WTC11 (cell line): Measurements from ENCODE around the gene PCDHGB5. TPM values are rescaled to one million over a fixed set of nuclear protein-coding genes. Genes with fewer than 3 reads are reported as not detected.

Source experiments
- ATAC-seq: fragments of 200-7000 bp; cut with Tn5 transposase; 2 replicates; pipeline ENCODE4 v1.10.0; 2021; ENCODE audit warnings: mild to moderate bottlenecking, moderate library complexity
- CTCF ChIA-PET: fragments of 300-600 bp; sonication (Branson Sonifier 250); formaldehyde crosslinking; loops from one replicate; lab custom pipeline; 2021; ENCODE audit warnings: antibody characterized with exemption; lab: Charles Lee
- POLR2A ChIA-PET: fragments of 350-600 bp; sonication (Branson Sonifier 250); formaldehyde crosslinking; loops from one replicate; lab custom pipeline; 2021; ENCODE audit warnings: antibody characterized with exemption; lab: Charles Lee
- DNase-seq: peaks from one replicate; pipeline ENCODE4 v3.0.0; 2021; ENCODE audit warnings: low spot score
- H3K27ac Mint-ChIP-seq: 2 replicates; pipeline ENCODE4 v1.8.0; 2021; ENCODE audit warnings: mixed read lengths
- H3K27me3 Mint-ChIP-seq: 2 replicates; pipeline ENCODE4 v1.8.0; 2021; ENCODE audit warnings: low read depth, mild to moderate bottlenecking, moderate library complexity, mixed read lengths
- H3K36me3 Mint-ChIP-seq: 2 replicates; pipeline ENCODE4 v1.8.0; 2021; ENCODE audit warnings: mixed read lengths
- H3K4me1 Mint-ChIP-seq: 2 replicates; pipeline ENCODE4 v1.8.0; 2022; ENCODE audit warnings: mixed read lengths
- H3K4me3 Mint-ChIP-seq: 2 replicates; pipeline ENCODE4 v1.8.0; 2021; ENCODE audit warnings: mild to moderate bottlenecking, moderate library complexity, mixed read lengths
- H3K9me3 Mint-ChIP-seq: 2 replicates; pipeline ENCODE4 v1.8.0; 2021; ENCODE audit warnings: mixed read lengths
- CREM ChIP-seq: sonication (generic); formaldehyde crosslinking; IDR thresholded peaks from 2 replicates; pipeline ENCODE4 v1.8.1; 2022; ENCODE audit warnings: mild to moderate bottlenecking, missing genetic modification reagents, moderate library complexity
- FOXJ3 ChIP-seq: sonication (generic); formaldehyde crosslinking; IDR thresholded peaks from 2 replicates; pipeline ENCODE4 v1.9.0; 2021; ENCODE audit warnings: missing genetic modification reagents, mild to moderate bottlenecking, borderline replicate concordance
- MYBL2 ChIP-seq: sonication (generic); formaldehyde crosslinking; IDR thresholded peaks from 2 replicates; pipeline ENCODE4 v1.8.1; 2023; ENCODE audit warnings: mild to moderate bottlenecking, moderate library complexity, missing genetic modification reagents
- NFATC4 ChIP-seq: fragments of 250-450 bp; sonication (Bioruptor Pico); IDR thresholded peaks from 2 replicates; pipeline ENCODE4 v1.9.0; 2021; ENCODE audit warnings: mild to moderate bottlenecking
- PRRX2 ChIP-seq: fragments of 250-450 bp; sonication (Bioruptor Pico); IDR thresholded peaks from 2 replicates; pipeline ENCODE4 v1.8.0; 2021; ENCODE audit warnings: mild to moderate bottlenecking
- SMAD4 ChIP-seq: sonication (generic); formaldehyde crosslinking; IDR thresholded peaks from 2 replicates; pipeline ENCODE4 v1.8.0; 2022; ENCODE audit warnings: mild to moderate bottlenecking, missing genetic modification reagents
- SOX15 ChIP-seq: fragments of 250-450 bp; sonication (Bioruptor Pico); IDR thresholded peaks from 2 replicates; pipeline ENCODE4 v1.9.0; 2021; ENCODE audit warnings: mild to moderate bottlenecking
- TCF7 ChIP-seq: sonication (generic); formaldehyde crosslinking; IDR thresholded peaks from 2 replicates; pipeline ENCODE4 v1.8.0; 2022; ENCODE audit warnings: mild to moderate bottlenecking, low read depth, missing genetic modification reagents, moderate library complexity
- TEAD4 ChIP-seq: sonication (generic); formaldehyde crosslinking; IDR thresholded peaks from 2 replicates; pipeline ENCODE4 v1.8.0; 2022; ENCODE audit warnings: mild to moderate bottlenecking, missing genetic modification reagents
- ZBTB21 ChIP-seq: sonication (generic); formaldehyde crosslinking; IDR thresholded peaks from 2 replicates; pipeline ENCODE4 v1.8.1; 2023; ENCODE audit warnings: mild to moderate bottlenecking, missing genetic modification reagents, borderline replicate concordance
- ZNF232 ChIP-seq: sonication (generic); formaldehyde crosslinking; IDR thresholded peaks from 2 replicates; pipeline ENCODE4 v1.8.0; 2022; ENCODE audit warnings: mild to moderate bottlenecking, missing genetic modification reagents
- ZNF423 ChIP-seq: fragments of 250-450 bp; sonication (Bioruptor Pico); IDR thresholded peaks from 2 replicates; pipeline ENCODE4 v2.1.2; 2022; ENCODE audit warnings: mild to moderate bottlenecking, moderate library complexity
- total RNA-seq: library from RNA; stranded (reverse); gene quantifications from 3 replicates; pipeline ENCODE4 v1.2.3, GENCODE V29; 2021
- TF ChIP-seq, protein P1 (sequence below): sonication (generic); formaldehyde crosslinking; IDR thresholded peaks from 2 replicates; pipeline ENCODE4 v1.8.0; 2023; ENCODE audit warnings: mild to moderate bottlenecking, missing genetic modification reagents
- TF ChIP-seq, protein P2 (sequence below): fragments of 200-600 bp; IDR thresholded peaks from 2 replicates; pipeline ENCODE4 v1.8.0; 2022; ENCODE audit warnings: antibody characterized with exemption
- TF ChIP-seq, protein P3 (sequence below): fragments of 250-450 bp; sonication (Bioruptor Pico); IDR thresholded peaks from 2 replicates; pipeline ENCODE4 v1.8.0; 2021; ENCODE audit warnings: mild to moderate bottlenecking
- TF ChIP-seq, protein P4 (sequence below): sonication (generic); formaldehyde crosslinking; IDR thresholded peaks from 2 replicates; pipeline ENCODE4 v1.8.1; 2022; ENCODE audit warnings: mild to moderate bottlenecking, moderate library complexity, missing genetic modification reagents
- TF ChIP-seq, protein P5 (sequence below): sonication (generic); formaldehyde crosslinking; IDR thresholded peaks from 2 replicates; pipeline ENCODE4 v1.8.1; 2023; ENCODE audit warnings: mild to moderate bottlenecking, missing genetic modification reagents, moderate library complexity
- TF ChIP-seq, protein P6 (sequence below): sonication (generic); formaldehyde crosslinking; IDR thresholded peaks from 2 replicates; pipeline ENCODE4 v1.8.1; 2023; ENCODE audit warnings: mild to moderate bottlenecking, missing genetic modification reagents, borderline replicate concordance

PCDHGB5 gene
- total RNA-seq, 1 experiment from 2014 or later, result 9.7 TPM

DNA sequence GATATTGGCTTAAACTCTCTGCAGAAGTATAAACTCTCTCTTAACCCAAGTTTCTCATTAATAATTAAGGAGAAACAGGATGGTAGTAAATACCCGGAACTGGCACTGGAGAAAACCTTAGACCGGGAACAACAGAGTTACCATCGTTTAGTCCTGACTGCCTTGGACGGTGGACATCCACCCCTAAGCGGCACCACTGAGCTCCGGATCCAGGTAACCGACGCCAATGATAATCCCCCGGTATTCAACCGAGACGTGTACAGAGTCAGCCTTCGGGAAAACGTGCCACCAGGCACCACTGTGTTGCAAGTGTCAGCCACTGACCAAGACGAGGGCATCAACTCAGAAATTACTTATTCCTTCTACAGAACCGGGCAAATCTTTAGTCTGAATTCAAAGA is 861 bp downstream of the PCDHGB5 start (continued):
- TF ChIP-seq, protein P1, sequence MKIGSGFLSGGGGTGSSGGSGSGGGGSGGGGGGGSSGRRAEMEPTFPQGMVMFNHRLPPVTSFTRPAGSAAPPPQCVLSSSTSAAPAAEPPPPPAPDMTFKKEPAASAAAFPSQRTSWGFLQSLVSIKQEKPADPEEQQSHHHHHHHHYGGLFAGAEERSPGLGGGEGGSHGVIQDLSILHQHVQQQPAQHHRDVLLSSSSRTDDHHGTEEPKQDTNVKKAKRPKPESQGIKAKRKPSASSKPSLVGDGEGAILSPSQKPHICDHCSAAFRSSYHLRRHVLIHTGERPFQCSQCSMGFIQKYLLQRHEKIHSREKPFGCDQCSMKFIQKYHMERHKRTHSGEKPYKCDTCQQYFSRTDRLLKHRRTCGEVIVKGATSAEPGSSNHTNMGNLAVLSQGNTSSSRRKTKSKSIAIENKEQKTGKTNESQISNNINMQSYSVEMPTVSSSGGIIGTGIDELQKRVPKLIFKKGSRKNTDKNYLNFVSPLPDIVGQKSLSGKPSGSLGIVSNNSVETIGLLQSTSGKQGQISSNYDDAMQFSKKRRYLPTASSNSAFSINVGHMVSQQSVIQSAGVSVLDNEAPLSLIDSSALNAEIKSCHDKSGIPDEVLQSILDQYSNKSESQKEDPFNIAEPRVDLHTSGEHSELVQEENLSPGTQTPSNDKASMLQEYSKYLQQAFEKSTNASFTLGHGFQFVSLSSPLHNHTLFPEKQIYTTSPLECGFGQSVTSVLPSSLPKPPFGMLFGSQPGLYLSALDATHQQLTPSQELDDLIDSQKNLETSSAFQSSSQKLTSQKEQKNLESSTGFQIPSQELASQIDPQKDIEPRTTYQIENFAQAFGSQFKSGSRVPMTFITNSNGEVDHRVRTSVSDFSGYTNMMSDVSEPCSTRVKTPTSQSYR, result no peak

DNA sequence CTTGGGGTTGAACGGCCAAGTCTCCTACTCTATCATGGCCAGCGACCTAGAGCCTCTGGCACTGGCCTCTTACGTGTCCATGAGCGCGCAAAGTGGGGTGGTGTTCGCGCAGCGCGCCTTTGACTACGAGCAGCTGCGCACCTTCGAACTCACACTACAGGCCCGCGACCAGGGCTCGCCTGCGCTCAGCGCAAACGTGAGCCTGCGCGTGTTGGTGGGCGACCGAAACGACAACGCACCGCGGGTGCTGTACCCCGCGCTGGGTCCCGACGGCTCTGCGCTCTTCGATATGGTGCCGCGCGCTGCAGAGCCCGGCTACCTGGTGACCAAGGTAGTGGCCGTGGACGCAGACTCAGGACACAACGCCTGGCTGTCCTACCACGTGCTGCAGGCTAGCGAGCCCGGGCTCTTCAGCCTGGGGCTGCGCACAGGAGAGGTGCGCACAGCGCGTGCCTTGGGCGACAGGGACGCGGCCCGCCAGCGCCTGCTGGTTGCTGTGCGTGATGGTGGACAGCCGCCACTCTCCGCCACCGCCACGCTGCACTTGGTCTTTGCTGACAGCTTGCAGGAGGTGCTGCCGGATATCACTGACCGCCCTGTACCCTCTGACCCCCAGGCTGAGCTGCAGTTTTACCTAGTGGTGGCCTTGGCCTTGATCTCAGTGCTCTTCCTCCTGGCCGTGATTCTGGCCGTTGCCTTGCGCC is 2.0 kb downstream of the PCDHGB5 start:
- ChIA-PET POLR2A (no interaction called here), CTCF (interaction anchor here (0.6 to 2.0 kb wide), 4 partner anchors 12 to 30 kb away, joined by 3 to 5 read pairs (median 4); partner anchors contain the start of genes PCDHGA10, PCDHGB3, PCDHGB4 and PCDHGB7)
- H3K9me3 Mint-ChIP-seq, result peaks cover 55% of the 10 kb centered on the region
- no peak for DNase-seq
- no peak overlapping the region for H3K4me3 Mint-ChIP-seq
- no peak for TF ChIP-seq TCF7 (CRISPR knock-in tag)
- TF ChIP-seq FOXJ3, result no peak
- TF ChIP-seq ZBTB21 (CRISPR knock-in tag), result no peak
- no peak for TF ChIP-seq TEAD4 (CRISPR knock-in tag)
- no peak for TF ChIP-seq NFATC4 (CRISPR knock-in tag)
- no peak for TF ChIP-seq ZNF232 (CRISPR knock-in tag)
- TF ChIP-seq MYBL2, result no peak
- TF ChIP-seq SMAD4, result no peak
- TF ChIP-seq, protein P2, sequence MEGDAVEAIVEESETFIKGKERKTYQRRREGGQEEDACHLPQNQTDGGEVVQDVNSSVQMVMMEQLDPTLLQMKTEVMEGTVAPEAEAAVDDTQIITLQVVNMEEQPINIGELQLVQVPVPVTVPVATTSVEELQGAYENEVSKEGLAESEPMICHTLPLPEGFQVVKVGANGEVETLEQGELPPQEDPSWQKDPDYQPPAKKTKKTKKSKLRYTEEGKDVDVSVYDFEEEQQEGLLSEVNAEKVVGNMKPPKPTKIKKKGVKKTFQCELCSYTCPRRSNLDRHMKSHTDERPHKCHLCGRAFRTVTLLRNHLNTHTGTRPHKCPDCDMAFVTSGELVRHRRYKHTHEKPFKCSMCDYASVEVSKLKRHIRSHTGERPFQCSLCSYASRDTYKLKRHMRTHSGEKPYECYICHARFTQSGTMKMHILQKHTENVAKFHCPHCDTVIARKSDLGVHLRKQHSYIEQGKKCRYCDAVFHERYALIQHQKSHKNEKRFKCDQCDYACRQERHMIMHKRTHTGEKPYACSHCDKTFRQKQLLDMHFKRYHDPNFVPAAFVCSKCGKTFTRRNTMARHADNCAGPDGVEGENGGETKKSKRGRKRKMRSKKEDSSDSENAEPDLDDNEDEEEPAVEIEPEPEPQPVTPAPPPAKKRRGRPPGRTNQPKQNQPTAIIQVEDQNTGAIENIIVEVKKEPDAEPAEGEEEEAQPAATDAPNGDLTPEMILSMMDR, result no peak
- TF ChIP-seq ZNF423 (CRISPR knock-in tag), result no peak
- TF ChIP-seq, protein P3, sequence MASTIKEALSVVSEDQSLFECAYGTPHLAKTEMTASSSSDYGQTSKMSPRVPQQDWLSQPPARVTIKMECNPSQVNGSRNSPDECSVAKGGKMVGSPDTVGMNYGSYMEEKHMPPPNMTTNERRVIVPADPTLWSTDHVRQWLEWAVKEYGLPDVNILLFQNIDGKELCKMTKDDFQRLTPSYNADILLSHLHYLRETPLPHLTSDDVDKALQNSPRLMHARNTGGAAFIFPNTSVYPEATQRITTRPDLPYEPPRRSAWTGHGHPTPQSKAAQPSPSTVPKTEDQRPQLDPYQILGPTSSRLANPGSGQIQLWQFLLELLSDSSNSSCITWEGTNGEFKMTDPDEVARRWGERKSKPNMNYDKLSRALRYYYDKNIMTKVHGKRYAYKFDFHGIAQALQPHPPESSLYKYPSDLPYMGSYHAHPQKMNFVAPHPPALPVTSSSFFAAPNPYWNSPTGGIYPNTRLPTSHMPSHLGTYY (CRISPR knock-in tag), result no peak
- TF ChIP-seq, protein P4, sequence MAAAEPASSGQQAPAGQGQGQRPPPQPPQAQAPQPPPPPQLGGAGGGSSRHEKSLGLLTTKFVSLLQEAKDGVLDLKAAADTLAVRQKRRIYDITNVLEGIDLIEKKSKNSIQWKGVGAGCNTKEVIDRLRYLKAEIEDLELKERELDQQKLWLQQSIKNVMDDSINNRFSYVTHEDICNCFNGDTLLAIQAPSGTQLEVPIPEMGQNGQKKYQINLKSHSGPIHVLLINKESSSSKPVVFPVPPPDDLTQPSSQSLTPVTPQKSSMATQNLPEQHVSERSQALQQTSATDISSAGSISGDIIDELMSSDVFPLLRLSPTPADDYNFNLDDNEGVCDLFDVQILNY (CRISPR knock-in tag), result no peak
- TF ChIP-seq PRRX2, result no peak
- no peak for TF ChIP-seq SOX15 (CRISPR knock-in tag)
- TF ChIP-seq, protein P5, sequence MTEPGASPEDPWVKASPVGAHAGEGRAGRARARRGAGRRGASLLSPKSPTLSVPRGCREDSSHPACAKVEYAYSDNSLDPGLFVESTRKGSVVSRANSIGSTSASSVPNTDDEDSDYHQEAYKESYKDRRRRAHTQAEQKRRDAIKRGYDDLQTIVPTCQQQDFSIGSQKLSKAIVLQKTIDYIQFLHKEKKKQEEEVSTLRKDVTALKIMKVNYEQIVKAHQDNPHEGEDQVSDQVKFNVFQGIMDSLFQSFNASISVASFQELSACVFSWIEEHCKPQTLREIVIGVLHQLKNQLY, result no peak
- TF ChIP-seq, protein P1, result no peak
- TF ChIP-seq, protein P6, sequence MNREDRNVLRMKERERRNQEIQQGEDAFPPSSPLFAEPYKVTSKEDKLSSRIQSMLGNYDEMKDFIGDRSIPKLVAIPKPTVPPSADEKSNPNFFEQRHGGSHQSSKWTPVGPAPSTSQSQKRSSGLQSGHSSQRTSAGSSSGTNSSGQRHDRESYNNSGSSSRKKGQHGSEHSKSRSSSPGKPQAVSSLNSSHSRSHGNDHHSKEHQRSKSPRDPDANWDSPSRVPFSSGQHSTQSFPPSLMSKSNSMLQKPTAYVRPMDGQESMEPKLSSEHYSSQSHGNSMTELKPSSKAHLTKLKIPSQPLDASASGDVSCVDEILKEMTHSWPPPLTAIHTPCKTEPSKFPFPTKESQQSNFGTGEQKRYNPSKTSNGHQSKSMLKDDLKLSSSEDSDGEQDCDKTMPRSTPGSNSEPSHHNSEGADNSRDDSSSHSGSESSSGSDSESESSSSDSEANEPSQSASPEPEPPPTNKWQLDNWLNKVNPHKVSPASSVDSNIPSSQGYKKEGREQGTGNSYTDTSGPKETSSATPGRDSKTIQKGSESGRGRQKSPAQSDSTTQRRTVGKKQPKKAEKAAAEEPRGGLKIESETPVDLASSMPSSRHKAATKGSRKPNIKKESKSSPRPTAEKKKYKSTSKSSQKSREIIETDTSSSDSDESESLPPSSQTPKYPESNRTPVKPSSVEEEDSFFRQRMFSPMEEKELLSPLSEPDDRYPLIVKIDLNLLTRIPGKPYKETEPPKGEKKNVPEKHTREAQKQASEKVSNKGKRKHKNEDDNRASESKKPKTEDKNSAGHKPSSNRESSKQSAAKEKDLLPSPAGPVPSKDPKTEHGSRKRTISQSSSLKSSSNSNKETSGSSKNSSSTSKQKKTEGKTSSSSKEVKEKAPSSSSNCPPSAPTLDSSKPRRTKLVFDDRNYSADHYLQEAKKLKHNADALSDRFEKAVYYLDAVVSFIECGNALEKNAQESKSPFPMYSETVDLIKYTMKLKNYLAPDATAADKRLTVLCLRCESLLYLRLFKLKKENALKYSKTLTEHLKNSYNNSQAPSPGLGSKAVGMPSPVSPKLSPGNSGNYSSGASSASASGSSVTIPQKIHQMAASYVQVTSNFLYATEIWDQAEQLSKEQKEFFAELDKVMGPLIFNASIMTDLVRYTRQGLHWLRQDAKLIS (CRISPR knock-in tag), result no peak
- TF ChIP-seq CREM (CRISPR knock-in tag), result no peak
- H3K4me1 Mint-ChIP-seq, result no peaks in the 10 kb centered on the region
- H3K36me3 Mint-ChIP-seq, result peaks cover 64% of the 10 kb centered on the region
- ATAC-seq, result no peak
- no peak overlapping the region for H3K27ac Mint-ChIP-seq
- peaks cover 14% of the 10 kb centered on the region for H3K27me3 Mint-ChIP-seq
